OCI-LY7 (cell line): ENCODE measurements around the gene MAGI1. TPM values are rescaled to one million over a fixed set of nuclear protein-coding genes. Genes with fewer than 3 reads are reported as not detected.

ENCODE experiments used
- BruUV-seq: library from RNA; stranded (reverse); fragments of 400-500 nt; replicated peaks from 2 replicates; lab custom pipeline; 2021; lab: Mats Ljungman, UMichigan
- CTCF ChIA-PET: fragments of 300-600 bp; sonication (Branson Sonifier 250); formaldehyde crosslinking; loops from one replicate; lab custom pipeline; 2022; ENCODE audit warnings: antibody characterized with exemption; ENCODE audit not compliant: unreplicated experiment; lab: Charles Lee
- POLR2A ChIA-PET: fragments of 300-600 bp; sonication (Branson Sonifier 250); formaldehyde crosslinking; loops from one replicate; lab custom pipeline; 2022; ENCODE audit warnings: antibody characterized with exemption; lab: Charles Lee
- DNase-seq: peaks from one replicate; pipeline ENCODE4 v3.0.0-alpha.2; 2015; ENCODE audit warnings: low spot score
- H2AFZ ChIP-seq: fragments of 200-600 bp; sonication (generic), shearing (Covaris generic); 2 replicates; pipeline ENCODE4 v1.6.1; 2014; ENCODE audit warnings: mild to moderate bottlenecking, antibody characterized with exemption, low read length, moderate library complexity
- H3K27ac ChIP-seq: fragments of 200-600 bp; sonication (generic); 2 replicates; pipeline ENCODE4 v1.5.1; 2014; ENCODE audit warnings: mixed run types, low read depth, mild to moderate bottlenecking, moderate library complexity, low read length, inconsistent platforms; ENCODE audit not compliant: poor library complexity, severe bottlenecking
- H3K36me3 ChIP-seq: fragments of 200-600 bp; sonication (generic); 2 replicates; pipeline ENCODE4 v1.6.1; 2014; ENCODE audit warnings: mild to moderate bottlenecking, antibody characterized with exemption, low read length, moderate library complexity, mixed read lengths; ENCODE audit not compliant: insufficient read depth
- H3K4me1 ChIP-seq: fragments of 200-600 bp; sonication (generic); 2 replicates; pipeline ENCODE4 v1.5.1; 2014; ENCODE audit warnings: mild to moderate bottlenecking, low read length; ENCODE audit not compliant: insufficient read depth, poor library complexity, severe bottlenecking
- H3K4me2 ChIP-seq: fragments of 200-600 bp; sonication (generic); 2 replicates; pipeline ENCODE4 v1.6.1; 2014; ENCODE audit warnings: mild to moderate bottlenecking, low read length
- H3K4me3 ChIP-seq: fragments of 200-600 bp; sonication (generic); 2 replicates; pipeline ENCODE4 v1.5.1; 2014; ENCODE audit warnings: mild to moderate bottlenecking, low read depth, low read length; ENCODE audit not compliant: poor library complexity, severe bottlenecking
- H3K79me2 ChIP-seq: fragments of 200-600 bp; sonication (generic); 2 replicates; pipeline ENCODE4 v1.6.1; 2016; ENCODE audit warnings: low read depth, mild to moderate bottlenecking, low read length, moderate library complexity, mixed read lengths; ENCODE audit not compliant: insufficient read depth
- H3K9me2 ChIP-seq: fragments of 200-600 bp; sonication (generic); 2 replicates; pipeline ENCODE4 v1.6.1; 2016; ENCODE audit warnings: mild to moderate bottlenecking, low read length, mixed read lengths; ENCODE audit not compliant: insufficient read depth
- H3K9me3 ChIP-seq: fragments of 200-600 bp; sonication (generic); 2 replicates; pipeline ENCODE4 v1.6.1; 2014; ENCODE audit warnings: mild to moderate bottlenecking, mixed run types, low read length, mixed read lengths
- H4K20me1 ChIP-seq: fragments of 200-600 bp; sonication (generic); 2 replicates; pipeline ENCODE4 v1.6.1; 2014; ENCODE audit warnings: mild to moderate bottlenecking, antibody characterized with exemption, low read length, moderate library complexity, mixed read lengths; ENCODE audit not compliant: insufficient read depth
- CTCF ChIP-seq: fragments of 200-600 bp; sonication (generic); conservative IDR thresholded peaks from 2 replicates; pipeline ENCODE4 v1.5.1; 2014; ENCODE audit warnings: mild to moderate bottlenecking, antibody characterized with exemption, low read length, moderate library complexity, mixed read lengths
- EZH2phosphoT487 ChIP-seq: fragments of 200-600 bp; sonication (generic); IDR thresholded peaks from 2 replicates; pipeline ENCODE4 v1.6.1; 2018; ENCODE audit warnings: low read depth, borderline replicate concordance, mild to moderate bottlenecking, mixed run types, antibody characterized with exemption, low read length, moderate library complexity, mixed read lengths
- intact Hi-C: fragments of 100-400 bp; cut with micrococcal nuclease; formaldehyde crosslinking; loops from one replicate; pipeline ENCODE4 v1.10.0; 2022; ENCODE audit not compliant: unreplicated experiment
- total RNA-seq, 2 experiments: library from RNA; depleted of rRNA in 1 of 2; stranded (reverse); fragments of >200 nt in 1 of 2; shearing (Covaris generic) in 1 of 2; gene quantifications; 2 replicates each; pipeline ENCODE4 v1.2.3, GENCODE V29; 2014 to 2022

Gene MAGI1
- total RNA-seq, 2 experiments from 2014 or later: 0.63 to 2.5 TPM

GRCh38 chr3:65556934-65557577 lies 481.7 kb downstream of the MAGI1 start:
- no peak overlapping the region for H2AFZ ChIP-seq
- TF ChIP-seq EZH2phosphoT487: no peak
- no peak for TF ChIP-seq CTCF
- H4K20me1 ChIP-seq: no peaks in the 10 kb centered on the region
- BruUV-seq: no TSS peak
- no peaks in the 10 kb centered on the region for H3K4me1 ChIP-seq
- DNase-seq: no peak
- H3K27ac ChIP-seq: no peak overlapping the region
- no peaks in the 10 kb centered on the region for H3K9me2 ChIP-seq
- CTCF ChIA-PET: no interaction called here
- no peak overlapping the region for H3K4me2 ChIP-seq
- H3K36me3 ChIP-seq: no peaks in the 10 kb centered on the region
- POLR2A ChIA-PET: no interaction called here
- H3K79me2 ChIP-seq: no peaks in the 10 kb centered on the region
- no peak overlapping the region for H3K4me3 ChIP-seq
- intact Hi-C loops: no loop called here
- no peaks in the 10 kb centered on the region for H3K9me3 ChIP-seq

- DNase-seq: no peak
- intact Hi-C loops: no loop called here
- no peak overlapping the region for H3K27ac ChIP-seq
- no peak overlapping the region for H3K4me3 ChIP-seq
- ChIA-PET POLR2A (no interaction called here), CTCF (no interaction called here)
- H3K36me3 ChIP-seq: no peaks in the 10 kb centered on the region
- H3K79me2 ChIP-seq: no peaks in the 10 kb centered on the region
- H3K9me2 ChIP-seq: no peaks in the 10 kb centered on the region
- no peaks in the 10 kb centered on the region for H3K9me3 ChIP-seq
- TF ChIP-seq CTCF (no peak), EZH2phosphoT487 (no peak)
- H2AFZ ChIP-seq: no peak overlapping the region
- no peak overlapping the region for H3K4me2 ChIP-seq
- no peaks in the 10 kb centered on the region for H3K4me1 ChIP-seq
- BruUV-seq: no TSS peak
- H4K20me1 ChIP-seq: no peaks in the 10 kb centered on the region
Measured at GRCh38 chr3:65552434-65552833, 486.3 kb downstream of the MAGI1 start.

GRCh38 chr3:65551945-65552344 lies 486.8 kb downstream of the MAGI1 start:
- Histone ChIP-seq H3K9me2 (no peaks in the 10 kb centered on the region), H3K9me3 (no peaks in the 10 kb centered on the region), H3K79me2 (no peaks in the 10 kb centered on the region), H3K4me2 (no peak overlapping the region), H3K4me1 (no peaks in the 10 kb centered on the region), H3K27ac (no peak overlapping the region), H3K36me3 (no peaks in the 10 kb centered on the region), H2AFZ (no peak overlapping the region), H4K20me1 (no peaks in the 10 kb centered on the region), H3K4me3 (no peak overlapping the region)
- POLR2A ChIA-PET: no interaction called here
- no TSS peak for BruUV-seq
- TF ChIP-seq EZH2phosphoT487 (no peak), CTCF (no peak)
- CTCF ChIA-PET: no interaction called here
- intact Hi-C loops: no loop called here
- DNase-seq: no peak
